ENCODE measurements around the gene ALDH16A1. TPM values are rescaled to one million over a fixed set of nuclear protein-coding genes. Genes with fewer than 3 reads are reported as not detected.

The ALDH16A1 gene
- total and polyA plus RNA-seq, 4 donors = 4.8 to 62.4 (median 20.4) TPM

DNA sequence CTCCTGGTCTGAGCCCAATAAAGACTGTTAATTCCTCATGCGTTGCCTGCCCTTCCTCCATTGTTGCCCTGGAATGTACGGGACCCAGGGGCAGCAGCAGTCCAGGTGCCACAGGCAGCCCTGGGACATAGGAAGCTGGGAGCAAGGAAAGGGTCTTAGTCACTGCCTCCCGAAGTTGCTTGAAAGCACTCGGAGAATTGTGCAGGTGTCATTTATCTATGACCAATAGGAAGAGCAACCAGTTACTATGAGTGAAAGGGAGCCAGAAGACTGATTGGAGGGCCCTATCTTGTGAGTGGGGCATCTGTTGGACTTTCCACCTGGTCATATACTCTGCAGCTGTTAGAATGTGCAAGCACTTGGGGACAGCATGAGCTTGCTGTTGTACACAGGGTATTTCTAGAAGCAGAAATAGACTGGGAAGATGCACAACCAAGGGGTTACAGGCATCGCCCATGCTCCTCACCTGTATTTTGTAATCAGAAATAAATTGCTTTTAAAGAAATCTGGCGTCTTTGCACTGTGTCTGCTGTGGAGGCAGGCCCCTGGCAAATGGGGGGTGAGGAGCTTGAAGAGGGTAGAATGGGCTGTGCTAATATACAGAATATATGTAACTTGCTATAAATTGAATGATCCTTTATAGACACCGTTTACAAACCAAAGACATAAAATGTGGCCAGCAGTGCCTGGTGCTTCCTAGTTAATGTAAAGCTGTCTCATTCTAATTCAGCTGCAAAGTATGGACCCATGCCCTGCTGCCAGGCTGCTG is 39.0 kb downstream of the ALDH16A1 start:
- H3K4me1 ChIP-seq (ENCODE audit: control insufficient read depth in 1 of 2, insufficient read depth in 2 of 2, low read length in 2 of 2) = no peaks in the 10 kb centered on the region
- H3K27me3 ChIP-seq (ENCODE audit: control insufficient read depth in 1 of 2, insufficient read depth in 2 of 2, low read length in 1 of 2) = no peaks in the 10 kb centered on the region
- DNase-seq = no peak
- ATAC-seq (ENCODE audit: low FRiP score) = no peak
- H3K9me3 ChIP-seq (ENCODE audit: control insufficient read depth, low read length) = no peaks in the 10 kb centered on the region
- 62 to 63% methylated on average over 7 of the region's 7 CpGs for WGBS, 2 donors
- no peak overlapping the region for H3K27ac ChIP-seq (ENCODE audit: low read depth in 1 of 2, low read length in 2 of 2)
- intact Hi-C loops (cut with DNase I) = loop anchor here in 1 of 2 donors (10.0 kb wide), 1 partner anchor 183 kb away; the partner anchor contains the start of gene PRMT1
- H3K4me3 ChIP-seq (ENCODE audit: low read length in 2 of 2) = no peak overlapping the region
- peaks cover 0 to 11% of the 10 kb centered on the region in 2 donors for H3K36me3 ChIP-seq (ENCODE audit: control insufficient read depth in 1 of 2, insufficient read depth in 2 of 2, low read length in 1 of 2)

DNA sequence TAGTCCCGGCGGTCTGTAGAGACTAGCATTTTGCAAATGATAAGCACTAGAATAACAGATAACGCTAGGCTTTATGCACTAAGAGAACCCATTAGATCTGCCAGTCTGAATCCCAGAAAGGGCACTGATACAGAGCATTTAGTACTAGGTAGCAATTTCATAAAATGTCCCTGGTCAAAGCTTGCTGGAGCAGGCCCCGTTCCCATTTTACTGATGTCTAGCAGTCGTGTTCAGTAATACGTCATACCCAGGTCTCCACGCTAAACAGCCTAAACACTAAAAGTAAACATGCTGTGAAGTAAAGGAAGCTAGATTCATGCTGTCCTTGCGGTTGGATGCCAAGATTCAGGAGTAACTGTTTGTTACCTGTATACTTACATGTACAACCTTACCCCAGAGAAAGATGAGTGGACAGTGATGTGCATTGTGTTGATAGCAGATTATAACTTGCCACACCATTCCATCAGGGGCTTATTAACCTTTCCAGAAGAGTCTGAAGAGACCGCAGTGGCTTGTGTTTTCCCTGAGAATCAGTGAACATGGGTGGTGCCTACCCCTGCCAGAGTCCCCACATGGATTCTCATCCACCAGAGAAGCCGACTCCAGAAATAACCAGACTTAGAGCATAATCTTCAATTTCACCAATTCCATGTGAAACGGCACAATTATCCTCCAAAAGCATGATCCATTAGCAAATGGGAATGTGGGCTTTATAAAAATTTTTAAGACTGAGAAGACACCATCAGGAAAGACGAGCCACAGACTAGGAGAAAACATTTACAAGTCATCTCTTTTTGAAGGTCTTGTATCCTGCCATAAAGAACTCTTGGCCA is 39.8 kb downstream of the ALDH16A1 start:
- Histone ChIP-seq H3K27ac (ENCODE audit: low read depth in 1 of 2, low read length in 2 of 2) (no peak overlapping the region), H3K27me3 (ENCODE audit: control insufficient read depth in 1 of 2, insufficient read depth in 2 of 2, low read length in 1 of 2) (no peaks in the 10 kb centered on the region), H3K9me3 (ENCODE audit: control insufficient read depth, low read length) (no peaks in the 10 kb centered on the region), H3K4me3 (ENCODE audit: low read length in 2 of 2) (no peak overlapping the region), H3K4me1 (ENCODE audit: control insufficient read depth in 1 of 2, insufficient read depth in 2 of 2, low read length in 2 of 2) (no peaks in the 10 kb centered on the region), H3K36me3 (ENCODE audit: control insufficient read depth in 1 of 2, insufficient read depth in 2 of 2, low read length in 1 of 2) (peaks cover 0 to 12% of the 10 kb centered on the region in 2 donors)
- DNase-seq (no peak), ATAC-seq (ENCODE audit: low FRiP score) (no peak)
- 49 to 51% methylated on average over 12 of the region's 12 CpGs for WGBS, 2 donors
- intact Hi-C loops (cut with DNase I) = loop anchor here in 1 of 2 donors (10.0 kb wide), 1 partner anchor 182 kb away; the partner anchor contains the start of gene PRMT1

DNA sequence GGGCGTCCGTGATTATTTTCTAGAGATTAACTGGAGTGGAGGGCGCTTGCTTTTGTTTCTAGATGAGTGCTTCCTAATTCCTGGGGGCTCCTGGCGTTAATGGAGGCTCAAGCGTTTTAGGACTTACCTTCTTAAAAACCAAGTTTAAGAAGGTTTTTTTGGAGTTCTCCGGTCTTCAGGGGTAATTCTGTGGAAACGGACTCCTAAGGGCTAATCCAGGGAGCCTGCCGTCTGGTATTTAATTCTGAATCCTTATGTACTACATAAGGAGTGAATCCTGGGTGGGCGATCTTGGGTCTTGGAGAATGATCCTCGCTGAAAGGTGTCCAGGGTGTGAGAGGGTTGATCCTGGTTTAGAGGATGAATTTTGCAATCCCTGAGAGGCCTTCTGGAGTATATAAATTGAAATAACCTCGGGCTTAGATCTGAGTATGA is 43.6 kb downstream of the ALDH16A1 start:
- Histone ChIP-seq H3K27ac (ENCODE audit: low read depth in 1 of 2, low read length in 2 of 2) (peak overlapping the region in 1 of 2 donors; percentile 80), H3K4me3 (ENCODE audit: low read length in 2 of 2) (peak overlapping the region; percentile 77 to 93), H3K27me3 (ENCODE audit: control insufficient read depth in 1 of 2, insufficient read depth in 2 of 2, low read length in 1 of 2) (no peaks in the 10 kb centered on the region), H3K9me3 (ENCODE audit: control insufficient read depth, low read length) (no peaks in the 10 kb centered on the region), H3K36me3 (ENCODE audit: control insufficient read depth in 1 of 2, insufficient read depth in 2 of 2, low read length in 1 of 2) (peaks cover 4% of the 10 kb centered on the region in 2 donors), H3K4me1 (ENCODE audit: control insufficient read depth in 1 of 2, insufficient read depth in 2 of 2, low read length in 2 of 2) (no peaks in the 10 kb centered on the region)
- intact Hi-C loops (cut with DNase I) = loop anchor here (1.0 to 10.0 kb wide), 2 partner anchors 9 to 178 kb away; partner anchors contain the start of genes PRMT1 (in 1 of the 2) and RPL13A (in 1 of the 2)
- DNase-seq (no peak), ATAC-seq (ENCODE audit: low FRiP score) (no peak)
- 0 to 1% methylated on average over 11 of the region's 11 CpGs for WGBS, 2 donors

DNA sequence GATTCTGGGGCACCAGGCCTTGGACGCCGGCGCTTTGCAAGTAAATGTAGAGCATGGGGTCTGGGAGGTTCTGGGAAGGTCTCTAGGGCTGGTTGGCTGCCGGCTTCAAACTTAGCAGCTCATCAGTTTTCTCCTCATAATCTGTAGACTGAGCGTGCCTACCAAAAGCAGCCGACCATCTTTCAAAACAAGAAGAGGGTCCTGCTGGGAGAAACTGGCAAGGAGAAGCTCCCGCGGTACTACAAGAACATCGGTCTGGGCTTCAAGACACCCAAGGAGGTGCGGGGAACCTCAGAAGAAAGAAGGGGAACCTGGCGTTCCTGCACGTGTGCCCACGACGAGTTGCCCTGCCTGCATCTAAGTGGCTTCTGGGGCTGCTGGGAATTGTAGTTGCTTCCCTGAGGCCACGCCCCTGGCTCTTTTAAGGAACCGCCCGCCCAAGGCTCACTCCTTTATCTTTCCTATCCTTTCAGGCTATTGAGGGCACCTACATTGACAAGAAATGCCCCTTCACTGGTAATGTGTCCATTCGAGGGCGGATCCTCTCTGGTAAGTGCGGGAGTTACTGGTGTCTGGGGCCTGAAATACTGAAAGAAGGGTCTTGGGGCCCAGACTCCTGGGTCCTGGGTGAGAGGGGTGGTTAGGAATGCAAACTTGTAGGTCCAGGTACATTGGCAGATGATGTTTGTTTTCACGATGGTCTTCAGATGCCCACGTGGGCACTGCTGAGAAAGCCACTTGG is 44.2 kb downstream of the ALDH16A1 start:
- Histone ChIP-seq H3K27ac (ENCODE audit: low read depth in 1 of 2, low read length in 2 of 2) (peak overlapping the region in 1 of 2 donors; percentile 52), H3K27me3 (ENCODE audit: control insufficient read depth in 1 of 2, insufficient read depth in 2 of 2, low read length in 1 of 2) (no peaks in the 10 kb centered on the region), H3K4me1 (ENCODE audit: control insufficient read depth in 1 of 2, insufficient read depth in 2 of 2, low read length in 2 of 2) (no peaks in the 10 kb centered on the region), H3K36me3 (ENCODE audit: control insufficient read depth in 1 of 2, insufficient read depth in 2 of 2, low read length in 1 of 2) (peaks cover 2 to 4% of the 10 kb centered on the region in 2 donors), H3K4me3 (ENCODE audit: low read length in 2 of 2) (peak overlapping the region; percentile 77 to 93), H3K9me3 (ENCODE audit: control insufficient read depth, low read length) (no peaks in the 10 kb centered on the region)
- intact Hi-C loops (cut with DNase I) = loop anchor here in 1 of 2 donors (10.0 kb wide), 1 partner anchor 178 kb away; the partner anchor contains the start of gene PRMT1
- ATAC-seq (ENCODE audit: low FRiP score) = no peak
- 23 to 25% methylated on average over 22 of the region's 22 CpGs for WGBS, 2 donors
- peak in 1 of 2 donors; percentile 86 for DNase-seq

GRCh38 chr19:49497789-49498103 is 44.7 kb downstream of the ALDH16A1 start:
- H3K27ac ChIP-seq (ENCODE audit: low read depth in 1 of 2, low read length in 2 of 2) = no peak overlapping the region
- 90 to 92% methylated on average over 12 of the region's 12 CpGs for WGBS, 2 donors
- no peaks in the 10 kb centered on the region for H3K4me1 ChIP-seq (ENCODE audit: control insufficient read depth in 1 of 2, insufficient read depth in 2 of 2, low read length in 2 of 2)
- peaks cover 2 to 4% of the 10 kb centered on the region in 2 donors for H3K36me3 ChIP-seq (ENCODE audit: control insufficient read depth in 1 of 2, insufficient read depth in 2 of 2, low read length in 1 of 2)
- no peak for ATAC-seq (ENCODE audit: low FRiP score)
- no peaks in the 10 kb centered on the region for H3K27me3 ChIP-seq (ENCODE audit: control insufficient read depth in 1 of 2, insufficient read depth in 2 of 2, low read length in 1 of 2)
- DNase-seq = no peak
- H3K9me3 ChIP-seq (ENCODE audit: control insufficient read depth, low read length) = no peaks in the 10 kb centered on the region
- H3K4me3 ChIP-seq (ENCODE audit: low read length in 2 of 2) = no peak overlapping the region
- intact Hi-C loops (cut with DNase I) = loop anchor here in 1 of 2 donors (10.0 kb wide), 1 partner anchor 177 kb away; the partner anchor contains the start of gene PRMT1

DNA sequence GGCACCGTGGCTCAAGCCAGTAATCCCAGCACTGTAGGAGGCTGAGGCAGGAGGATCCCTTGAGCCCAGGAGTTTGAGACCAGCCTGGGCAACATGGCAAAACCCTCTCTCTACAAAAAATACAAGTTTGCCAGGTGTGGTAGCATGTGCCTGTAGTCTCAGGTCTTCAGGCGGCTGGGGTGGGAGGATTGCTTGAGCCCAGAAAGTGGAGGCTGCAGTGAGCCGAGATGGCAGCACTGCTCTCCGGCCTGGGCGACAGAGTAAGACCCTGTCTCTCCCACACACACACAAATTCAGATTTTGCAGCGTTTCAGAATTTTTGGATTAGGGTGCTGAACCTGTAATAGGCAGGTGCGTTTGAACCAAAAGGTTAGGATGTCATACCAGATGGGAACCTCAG is 45.5 kb downstream of the ALDH16A1 start:
- DNase-seq (no peak), ATAC-seq (ENCODE audit: low FRiP score) (no peak)
- intact Hi-C loops (cut with DNase I) = loop anchor here in 1 of 2 donors (10.0 kb wide), 1 partner anchor 176 kb away; the partner anchor contains the start of gene PRMT1
- Histone ChIP-seq H3K4me1 (ENCODE audit: control insufficient read depth in 1 of 2, insufficient read depth in 2 of 2, low read length in 2 of 2) (no peaks in the 10 kb centered on the region), H3K27me3 (ENCODE audit: control insufficient read depth in 1 of 2, insufficient read depth in 2 of 2, low read length in 1 of 2) (no peaks in the 10 kb centered on the region), H3K36me3 (ENCODE audit: control insufficient read depth in 1 of 2, insufficient read depth in 2 of 2, low read length in 1 of 2) (peaks cover 2 to 4% of the 10 kb centered on the region in 2 donors), H3K4me3 (ENCODE audit: low read length in 2 of 2) (no peak overlapping the region), H3K9me3 (ENCODE audit: control insufficient read depth, low read length) (no peaks in the 10 kb centered on the region), H3K27ac (ENCODE audit: low read depth in 1 of 2, low read length in 2 of 2) (no peak overlapping the region)
- 80 to 90% methylated on average over 7 of the region's 7 CpGs for WGBS, 2 donors

DNA sequence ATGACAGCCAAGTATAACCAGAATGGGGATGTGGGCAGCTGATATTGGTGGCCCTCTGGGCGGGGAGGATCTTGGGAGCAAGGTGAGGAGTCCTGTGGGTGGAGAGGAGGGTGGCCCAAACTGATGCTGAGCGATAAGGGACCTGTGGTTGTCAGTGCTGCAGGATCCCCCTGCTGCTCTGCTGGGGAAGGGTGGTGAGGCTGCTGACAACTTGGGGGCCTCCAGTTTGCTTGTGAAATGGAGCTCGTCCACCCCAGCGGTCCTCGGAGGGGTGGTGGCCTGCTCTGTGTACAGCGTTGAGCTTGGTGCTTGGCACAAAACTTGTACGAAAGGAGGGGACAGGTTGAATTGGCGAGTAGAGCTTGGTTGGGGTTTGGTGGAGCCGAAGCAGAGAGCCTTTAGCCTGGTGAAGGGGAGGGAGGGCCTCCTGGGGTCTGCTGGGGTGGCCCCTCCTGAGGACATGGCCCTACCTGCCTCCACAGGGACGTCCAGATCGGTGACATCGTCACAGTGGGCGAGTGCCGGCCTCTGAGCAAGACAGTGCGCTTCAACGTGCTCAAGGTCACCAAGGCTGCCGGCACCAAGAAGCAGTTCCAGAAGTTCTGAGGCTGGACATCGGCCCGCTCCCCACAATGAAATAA is 46.1 kb downstream of the ALDH16A1 start:
- no peak for DNase-seq
- Histone ChIP-seq H3K4me3 (ENCODE audit: low read length in 2 of 2) (no peak overlapping the region), H3K27ac (ENCODE audit: low read depth in 1 of 2, low read length in 2 of 2) (no peak overlapping the region), H3K9me3 (ENCODE audit: control insufficient read depth, low read length) (no peaks in the 10 kb centered on the region), H3K27me3 (ENCODE audit: control insufficient read depth in 1 of 2, insufficient read depth in 2 of 2, low read length in 1 of 2) (no peaks in the 10 kb centered on the region), H3K4me1 (ENCODE audit: control insufficient read depth in 1 of 2, insufficient read depth in 2 of 2, low read length in 2 of 2) (no peaks in the 10 kb centered on the region), H3K36me3 (ENCODE audit: control insufficient read depth in 1 of 2, insufficient read depth in 2 of 2, low read length in 1 of 2) (peaks cover 2 to 4% of the 10 kb centered on the region in 2 donors)
- WGBS, 2 donors = 74 to 77% methylated on average over 19 of the region's 19 CpGs
- no peak for ATAC-seq (ENCODE audit: low FRiP score)
- intact Hi-C loops (cut with DNase I) = loop anchor here in 1 of 2 donors (10.0 kb wide), 1 partner anchor 176 kb away; the partner anchor contains the start of gene PRMT1
